Lung microvascular endothelial cell (primary cell): ENCODE results near the gene PDZD2. TPM values are rescaled to one million over a fixed set of nuclear protein-coding genes. Genes with fewer than 3 reads are reported as not detected.
A peak's percentile ranks its signal among the peaks of the same experiment; 100 is the strongest.
"Not testable (repeated sequence)": the region's sequence is repeated elsewhere in the genome, so short reads cannot be mapped to it uniquely, and the experiment has no call there.

Source experiments
- DNase-seq, 2 donors: peaks; one replicate each; pipeline versions ENCODE4 v3.0.0 to v3.0.0-alpha.2; 2010; ENCODE audit warnings: low read depth in 2 of 2
- total RNA-seq: library from RNA; depleted of rRNA; stranded (reverse); fragments of >200 nt; gene quantifications from 2 replicates; pipeline ENCODE4 v1.2.1, GENCODE V29; 2014

Gene PDZD2
- total RNA-seq, 1 donor from 2014 or later: 0.20 TPM

DNA sequence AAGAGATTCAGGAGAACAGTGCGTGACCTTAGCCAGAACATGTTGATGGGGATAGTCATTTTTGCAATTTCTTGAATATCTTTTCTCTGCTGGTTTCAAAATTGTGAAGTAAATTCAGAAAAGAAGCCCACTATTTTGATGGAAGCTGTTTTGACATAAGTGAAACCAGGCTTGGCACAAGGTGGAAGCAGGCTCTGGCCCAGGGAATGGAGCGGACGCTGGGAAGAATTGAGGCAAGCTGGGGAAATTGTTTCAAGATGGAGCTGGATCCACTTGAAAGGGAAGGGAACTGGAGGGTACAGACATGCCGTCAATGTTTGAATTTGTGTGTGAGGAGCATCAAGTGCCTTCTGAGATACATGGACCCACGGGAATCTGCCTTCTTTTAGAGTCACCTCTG, 328.0 kb downstream of the PDZD2 start:
- DNase-seq: no peak

DNA sequence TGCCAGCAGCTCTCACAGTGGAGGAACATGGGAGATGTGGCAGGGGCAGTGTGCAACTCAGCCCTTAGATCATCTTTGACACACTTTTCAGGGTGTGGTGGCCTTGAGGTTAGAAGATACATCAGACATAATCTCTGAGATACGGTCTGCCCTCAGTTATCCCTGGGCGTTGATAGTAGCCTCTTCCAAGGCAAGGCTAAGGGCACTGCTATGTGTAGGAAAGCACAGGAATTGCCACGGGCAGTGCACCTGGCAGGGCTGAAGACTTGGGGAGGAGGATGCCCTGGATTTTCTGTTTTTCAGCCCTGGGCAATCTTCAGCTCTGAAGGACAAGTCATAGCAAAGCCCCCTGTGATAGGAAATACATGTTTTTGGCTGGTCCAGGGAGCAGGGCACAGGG, 328.5 kb downstream of the PDZD2 start:
- DNase-seq: no peak

DNA sequence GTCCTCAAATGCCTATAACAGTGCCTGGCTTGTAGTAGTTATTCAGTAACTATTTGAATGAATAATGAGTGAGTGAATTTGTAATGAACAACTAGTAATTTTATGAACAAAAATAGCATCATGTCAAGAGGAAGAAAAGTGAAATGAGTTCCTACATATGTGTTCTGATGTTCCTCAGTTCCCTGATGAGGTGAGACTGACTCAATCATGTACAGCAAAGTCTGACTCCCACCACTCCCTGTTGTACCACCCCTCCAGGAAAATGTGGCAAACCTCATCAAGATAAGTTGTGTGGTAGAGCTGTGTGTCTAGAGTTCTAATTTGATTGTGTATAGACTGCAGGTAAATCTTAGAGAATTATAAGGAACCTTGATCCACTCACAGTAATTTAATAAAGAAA, 333.6 kb downstream of the PDZD2 start:
- DNase-seq: no peak

DNA sequence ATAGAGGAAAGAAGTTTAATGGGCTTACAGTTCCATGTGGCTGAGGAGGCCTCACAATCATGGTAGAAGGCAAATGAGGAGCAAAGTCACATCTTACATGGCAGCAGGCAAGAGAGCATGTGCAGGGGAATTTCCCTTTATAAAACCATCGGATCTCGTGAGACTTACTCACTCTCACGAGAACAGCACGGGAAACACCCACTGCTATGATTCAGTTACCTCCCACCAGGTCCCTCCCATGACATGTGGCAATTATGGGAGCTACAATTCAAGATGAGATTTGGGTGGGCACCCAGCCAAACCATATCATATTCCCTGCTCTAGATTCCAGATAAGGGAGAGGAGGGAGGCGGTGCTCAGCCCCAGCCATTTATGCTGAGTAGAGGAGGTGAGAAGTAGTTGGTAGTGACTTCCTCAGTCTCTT, 336.3 kb downstream of the PDZD2 start:
- not testable (repeated sequence) for DNase-seq

DNA sequence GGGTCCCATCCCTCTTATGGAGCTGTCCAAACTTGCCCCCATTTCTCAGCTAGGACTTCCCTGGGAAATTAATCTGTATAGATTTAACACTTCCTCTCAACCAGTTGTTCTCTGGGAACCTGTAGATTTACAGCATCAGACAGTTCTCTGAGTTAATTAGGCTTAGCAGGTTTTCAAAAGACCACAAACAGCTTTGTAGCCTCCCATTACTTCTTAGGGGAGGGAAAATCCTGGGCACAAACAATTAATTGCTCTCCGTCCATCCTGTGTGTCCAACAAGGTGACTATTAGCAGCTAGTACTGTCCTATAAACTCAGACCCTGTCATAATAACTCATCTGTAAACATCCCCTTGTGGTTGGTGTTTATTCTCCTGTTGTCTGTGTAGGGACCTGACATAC, 337.2 kb downstream of the PDZD2 start:
- DNase-seq: no peak

DNA sequence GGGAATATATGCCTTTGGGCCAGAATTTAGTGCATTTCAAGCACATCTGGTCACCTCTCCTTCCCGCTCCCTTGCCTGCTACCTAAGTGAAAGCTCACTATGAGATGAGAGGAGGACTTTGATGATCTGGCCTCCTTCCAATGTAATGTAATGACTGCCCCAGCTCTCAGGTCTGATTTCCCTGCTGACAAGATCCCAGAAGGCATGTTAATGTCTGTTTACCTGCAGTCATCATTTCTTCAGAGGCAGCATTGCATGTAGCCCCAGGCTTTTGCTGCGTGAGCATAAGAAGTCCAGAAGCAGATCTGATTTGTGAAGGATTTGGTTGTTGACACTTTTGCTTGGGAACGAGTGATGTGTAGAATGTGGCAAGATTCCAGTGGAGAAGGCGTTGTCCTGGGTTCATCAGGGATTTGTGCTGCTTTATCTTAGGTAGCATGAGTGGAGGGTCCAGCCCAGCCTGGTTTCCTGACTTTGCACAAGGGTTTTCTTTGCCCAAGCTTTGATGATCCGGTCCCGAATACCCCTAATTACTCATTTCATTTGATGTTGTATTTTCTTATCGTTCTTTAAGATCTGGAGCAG, 342.5 kb downstream of the PDZD2 start:
- no peak for DNase-seq

DNA sequence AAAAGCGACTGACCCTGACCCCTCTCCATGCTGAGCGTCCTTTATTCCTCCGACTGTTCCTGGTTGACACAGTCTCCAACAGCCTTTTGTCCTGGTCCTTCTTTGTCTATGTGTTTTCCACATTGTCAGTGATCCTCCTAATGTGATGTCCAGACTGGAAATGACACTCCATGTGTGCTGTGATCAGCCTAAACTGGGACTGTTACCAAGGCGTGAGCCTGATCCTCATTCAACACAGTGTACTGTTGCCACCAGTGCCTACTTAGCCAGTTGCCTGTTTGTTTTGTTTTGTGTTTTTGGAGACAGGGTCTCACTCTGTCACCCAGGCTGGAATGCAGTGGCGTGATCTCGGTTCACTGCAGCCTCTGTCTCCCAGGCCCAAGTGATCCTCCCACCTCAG, 343.1 kb downstream of the PDZD2 start:
- no peak for DNase-seq

DNA sequence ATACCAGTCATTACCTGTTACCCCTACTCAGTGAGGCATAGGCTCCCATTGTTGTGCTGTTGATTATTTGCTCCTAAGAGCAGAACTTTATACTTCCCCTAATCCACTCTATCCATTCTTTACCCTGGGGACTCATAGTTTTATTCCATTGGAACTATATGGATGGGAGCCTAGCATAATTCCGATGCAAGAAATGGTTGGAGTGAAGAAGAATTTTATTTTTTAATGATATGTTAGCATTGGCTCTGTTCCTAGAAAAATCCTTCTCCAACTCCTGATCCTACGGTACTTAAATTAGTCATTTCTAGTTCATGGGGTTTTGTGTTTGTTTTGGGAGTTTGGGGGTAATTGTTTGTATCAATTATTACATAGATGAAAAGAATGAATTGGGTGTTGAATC, 343.7 kb downstream of the PDZD2 start:
- DNase-seq: no peak

DNA sequence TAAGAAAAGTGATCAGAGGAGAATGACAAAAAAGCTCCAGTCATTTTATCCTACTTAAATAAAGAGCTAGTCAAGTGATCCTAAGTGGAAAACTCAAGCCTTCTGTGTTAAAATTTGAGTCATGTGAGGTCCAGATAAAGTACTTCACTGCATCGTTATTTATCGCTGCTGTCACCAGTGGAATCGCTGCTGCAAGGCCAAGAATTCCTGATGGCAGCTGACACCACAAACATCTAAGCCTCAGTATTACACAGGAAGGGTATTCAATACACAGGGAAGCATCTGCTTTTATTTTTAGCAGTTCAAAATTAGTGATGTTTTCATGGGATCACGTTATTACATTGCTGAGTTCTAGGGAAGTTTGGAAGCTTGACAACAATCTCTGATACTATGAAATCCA, 344.9 kb downstream of the PDZD2 start:
- DNase-seq: peak in 1 of 2 donors; percentile 20

DNA sequence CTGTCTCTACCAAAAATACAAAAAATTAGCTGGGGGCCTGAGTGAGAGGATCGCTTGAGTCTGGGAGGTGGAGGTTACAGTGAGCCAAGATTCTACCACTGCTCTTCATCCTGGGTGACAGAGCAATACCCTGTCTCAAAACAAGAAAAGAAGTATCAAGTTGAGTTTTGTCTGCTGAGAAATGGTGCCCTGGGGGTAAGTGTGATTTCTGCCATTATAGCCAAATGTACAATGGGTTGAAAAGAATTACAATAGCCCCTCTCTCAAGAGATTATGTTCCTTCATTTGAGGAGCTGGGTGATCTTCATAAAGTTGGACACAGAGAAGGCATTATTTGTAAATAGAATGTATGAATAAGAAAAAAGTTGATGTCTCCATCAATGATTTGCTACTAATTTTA, 345.8 kb downstream of the PDZD2 start:
- DNase-seq: no peak

DNA sequence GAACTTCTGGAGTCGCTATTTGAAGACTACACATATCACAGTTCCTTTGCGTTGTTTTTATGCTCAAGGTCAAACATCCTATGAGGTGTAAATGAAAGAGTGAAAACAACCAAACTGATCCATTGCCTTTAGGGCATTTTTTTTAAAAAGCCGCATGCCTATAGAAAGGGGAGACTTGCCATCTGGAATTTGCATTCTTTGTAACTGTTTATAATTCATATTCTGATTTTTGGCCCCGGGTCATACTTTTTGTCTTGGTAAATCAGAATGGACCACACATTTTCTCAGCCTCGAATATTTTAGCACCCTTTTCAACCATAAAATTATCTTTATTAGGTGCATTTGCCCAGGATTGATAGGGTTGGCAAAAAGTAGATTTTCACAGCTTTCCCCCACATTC, 347.2 kb downstream of the PDZD2 start:
- no peak for DNase-seq

DNA sequence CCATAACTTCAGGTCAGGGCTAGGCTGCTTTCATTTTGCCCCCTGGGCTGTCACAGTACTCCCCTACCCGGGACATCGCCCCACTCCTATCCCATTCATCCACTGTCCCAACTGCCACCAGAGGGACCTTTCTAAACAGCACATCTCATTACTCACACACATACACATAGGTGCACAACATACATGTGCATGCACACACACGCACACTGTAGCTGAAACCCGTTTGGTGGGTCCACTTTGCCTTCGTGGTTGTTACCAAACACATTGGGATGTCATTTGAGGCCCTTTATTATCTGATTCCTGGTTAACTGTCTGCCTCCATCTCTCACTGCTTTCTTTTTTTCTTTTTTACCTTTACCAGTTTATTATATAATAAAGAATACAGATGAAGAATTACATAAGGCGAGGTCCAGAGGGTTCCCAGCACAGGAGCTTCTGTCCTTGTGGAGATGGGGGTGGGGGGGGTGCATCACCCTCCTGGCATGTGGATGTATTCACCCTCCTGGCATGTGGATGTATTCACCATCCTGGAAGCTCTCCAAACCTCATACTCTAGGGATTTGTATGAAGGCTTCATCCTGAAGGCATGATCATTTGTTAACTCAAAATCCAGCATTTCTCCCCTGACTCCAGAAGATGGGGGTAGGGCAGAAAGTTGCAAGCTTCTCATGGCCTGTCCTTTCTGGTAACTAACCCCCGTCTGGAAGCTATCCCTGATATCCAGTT, 349.2 kb downstream of the PDZD2 start:
- peak in 1 of 2 donors; percentile 65 for DNase-seq

DNA sequence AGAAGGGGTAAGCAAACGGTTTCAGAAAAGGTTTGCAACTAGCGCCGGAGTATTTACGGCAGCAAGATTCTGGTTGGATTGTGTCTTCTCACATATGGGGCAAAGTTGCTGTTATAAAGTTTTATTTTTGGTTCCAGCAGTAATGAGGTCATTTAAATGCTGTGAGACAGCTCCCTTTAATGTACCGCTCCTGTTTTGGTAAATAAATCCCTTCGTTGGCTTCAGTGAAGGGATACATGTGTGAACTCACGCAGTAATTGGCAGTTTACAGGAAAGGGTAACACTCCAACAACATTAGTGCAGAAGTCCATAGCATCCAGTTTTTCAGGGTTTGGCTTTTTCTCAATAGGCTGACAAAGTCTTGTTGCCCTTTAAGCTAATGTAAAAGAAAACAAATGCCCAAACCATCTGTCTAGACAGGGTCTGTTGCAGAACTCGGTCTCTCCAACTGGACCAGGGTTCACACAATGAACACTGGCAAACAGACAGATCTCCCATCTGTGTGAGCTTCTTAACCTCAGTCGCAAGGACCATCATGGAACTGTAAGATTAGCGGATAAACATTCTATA, 351.2 kb downstream of the PDZD2 start:
- DNase-seq: no peak

DNA sequence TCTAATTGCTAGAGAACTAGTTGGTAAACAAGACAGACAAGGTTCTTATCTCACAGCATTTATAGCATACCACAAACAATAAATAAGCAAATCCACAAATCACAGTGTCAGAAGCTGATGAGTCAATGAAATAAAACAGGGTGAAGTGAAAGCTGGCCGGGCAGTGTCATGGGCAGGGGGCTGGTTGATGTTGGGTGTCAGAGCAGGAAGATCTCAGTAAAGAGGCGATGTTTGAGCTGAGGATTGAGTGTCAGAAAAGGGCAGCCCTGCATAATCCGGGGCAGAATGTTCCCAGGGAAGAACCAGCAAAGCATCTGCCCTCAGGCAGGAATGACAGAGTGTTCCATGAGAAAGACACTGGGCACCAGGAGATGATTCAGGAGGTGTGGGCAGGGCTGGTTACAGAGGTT, 351.8 kb downstream of the PDZD2 start:
- DNase-seq: no peak

DNA sequence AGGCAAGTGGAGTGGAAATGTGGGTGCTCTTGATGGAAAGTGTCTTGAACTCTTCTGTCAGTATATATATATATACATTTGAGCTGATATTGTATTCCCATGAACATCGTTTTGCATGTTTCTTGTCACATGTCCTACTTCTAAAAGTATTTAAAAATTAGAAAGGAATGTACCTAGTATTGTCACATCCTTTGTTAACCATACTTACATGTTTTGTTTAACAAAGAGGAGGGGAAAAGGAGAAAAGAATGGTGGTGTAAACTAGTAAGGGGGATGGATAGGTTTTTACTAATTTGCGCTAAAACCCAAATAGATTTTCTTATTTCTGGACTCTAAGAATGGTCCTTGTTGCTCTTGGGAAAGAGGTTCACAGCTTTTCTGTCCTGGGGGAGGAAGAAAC, 353.4 kb downstream of the PDZD2 start:
- DNase-seq: no peak

DNA sequence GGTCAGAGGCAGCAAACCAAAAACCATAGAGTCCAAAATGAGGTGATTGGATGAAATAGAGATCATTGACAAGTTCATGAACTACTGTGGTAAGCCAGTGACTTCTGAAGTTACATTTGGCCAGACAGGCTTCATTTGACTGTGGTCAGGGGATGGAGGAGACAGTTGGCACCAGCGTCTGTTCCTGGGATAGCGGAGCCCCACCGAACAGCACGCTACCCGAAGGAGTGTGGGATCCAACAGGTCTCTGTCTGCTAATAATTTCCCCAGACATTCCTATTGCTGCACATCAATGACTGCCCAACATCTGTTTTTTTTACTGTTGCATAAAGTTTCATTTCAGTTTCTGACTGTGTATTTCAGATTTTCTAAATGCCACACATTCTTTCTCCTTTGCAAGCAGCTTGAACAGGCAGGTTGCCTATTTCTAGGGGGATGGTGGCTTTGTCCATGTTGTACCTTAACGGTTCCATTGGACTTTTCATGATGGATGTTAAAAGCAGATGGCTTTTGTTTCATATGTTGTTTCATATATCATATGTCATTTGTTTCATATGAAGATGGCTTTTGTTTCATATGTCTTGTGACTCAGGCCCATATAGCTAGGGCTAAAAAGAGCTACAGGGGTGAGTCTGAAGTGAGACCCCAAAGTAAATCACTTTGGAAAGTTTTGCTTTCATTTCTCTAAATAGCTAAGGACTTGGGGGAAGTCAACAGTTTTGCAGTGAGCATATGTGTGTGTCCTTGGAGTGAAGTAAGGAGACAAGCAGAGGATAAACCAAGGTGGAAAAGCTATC, 354.4 kb downstream of the PDZD2 start:
- no peak for DNase-seq

DNA sequence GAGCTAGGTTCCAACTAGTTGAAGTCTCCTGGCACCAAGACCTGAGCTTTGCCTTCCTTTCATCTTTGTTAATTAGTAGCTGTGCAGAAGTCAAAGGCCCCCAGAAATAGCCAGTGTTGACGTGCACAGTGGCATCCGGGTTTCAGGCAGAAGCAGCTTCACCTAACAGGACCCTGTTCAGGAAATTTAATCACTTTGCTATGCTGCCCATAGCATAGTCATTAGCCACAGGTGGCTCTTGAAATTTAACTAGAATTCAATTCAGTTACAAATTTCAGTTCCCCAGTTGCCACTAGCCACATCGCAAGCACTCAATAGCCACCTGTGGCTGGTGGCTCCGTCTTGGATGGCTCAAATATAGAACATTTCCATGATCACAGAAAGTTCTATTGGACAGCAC, 356.1 kb downstream of the PDZD2 start:
- no peak for DNase-seq

DNA sequence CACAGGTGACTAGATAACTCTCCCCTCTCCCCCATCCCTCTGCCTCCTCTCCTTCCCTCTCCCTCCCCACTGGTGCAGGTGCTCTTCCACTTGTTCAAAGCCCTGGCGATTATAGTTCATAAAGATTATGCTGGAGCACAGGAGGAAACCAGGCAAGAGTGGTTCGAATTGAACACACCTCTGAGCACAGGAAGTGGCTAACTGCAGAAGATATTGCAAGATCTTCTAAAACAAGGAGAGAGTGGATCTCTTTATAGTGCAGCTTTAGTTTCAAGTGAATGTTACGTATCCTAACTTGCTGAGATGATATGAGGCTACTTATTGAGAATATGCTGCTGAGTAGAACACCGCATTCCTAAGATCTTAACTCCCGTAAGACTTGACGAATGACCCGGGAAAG, 356.8 kb downstream of the PDZD2 start:
- no peak for DNase-seq

DNA sequence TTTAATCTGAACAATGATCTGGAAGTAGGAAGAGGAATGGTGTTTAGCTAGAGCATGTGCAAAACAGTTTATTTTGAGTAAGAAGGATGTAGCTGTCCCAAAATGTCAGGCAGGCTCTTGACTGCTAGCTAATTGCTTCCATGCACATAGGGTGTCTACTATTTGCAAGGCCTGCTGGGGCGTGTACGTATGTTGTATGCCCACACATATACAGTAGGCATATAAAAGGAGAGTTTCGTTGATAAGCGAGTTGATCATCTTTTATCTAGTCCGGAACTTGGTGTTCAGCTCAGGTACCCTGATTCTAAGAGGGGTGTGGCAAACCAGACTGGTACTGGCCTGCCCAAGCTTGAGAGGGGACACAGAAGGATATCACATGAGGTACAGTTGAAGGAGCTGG, 358.0 kb downstream of the PDZD2 start:
- DNase-seq: no peak

DNA sequence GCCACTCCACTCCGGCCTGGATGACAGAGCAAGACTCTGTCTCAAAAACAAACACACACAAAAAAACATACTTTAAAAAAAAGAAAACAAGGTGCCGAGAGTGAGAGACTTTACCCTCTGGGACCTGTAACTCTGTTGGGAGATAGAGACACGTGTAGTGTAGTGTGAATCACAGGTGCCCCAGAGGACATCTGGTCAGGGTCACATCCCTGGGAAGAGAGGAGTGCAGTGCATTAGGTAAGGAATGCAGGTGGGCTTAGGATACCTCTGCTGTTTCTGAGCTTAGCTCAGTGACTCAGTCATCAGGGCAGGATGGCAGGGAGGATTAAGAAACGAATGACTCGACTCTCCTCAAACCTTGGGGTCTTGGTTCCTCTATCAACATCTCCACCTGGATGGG, 360.5 kb downstream of the PDZD2 start:
- no peak for DNase-seq

DNA sequence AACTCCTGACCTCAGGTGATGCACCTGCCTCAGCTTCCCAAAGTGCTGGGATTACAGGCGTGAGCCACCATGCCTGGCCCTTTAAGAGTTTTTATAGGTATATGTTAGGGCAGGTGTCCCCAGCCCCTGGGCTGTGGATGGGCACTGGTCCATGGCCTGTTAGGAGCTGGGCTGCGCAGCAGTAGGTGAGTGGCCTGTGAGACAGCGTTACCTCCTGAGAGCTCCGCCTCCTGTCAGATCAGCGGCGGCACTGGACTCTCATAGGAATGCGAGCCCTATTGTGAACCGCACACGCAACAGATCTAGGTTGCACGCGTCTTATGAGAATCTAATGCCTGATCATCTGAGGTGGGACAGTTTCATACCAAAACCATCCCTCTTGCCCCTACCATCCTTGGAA, 361.8 kb downstream of the PDZD2 start:
- DNase-seq: no peak

DNA sequence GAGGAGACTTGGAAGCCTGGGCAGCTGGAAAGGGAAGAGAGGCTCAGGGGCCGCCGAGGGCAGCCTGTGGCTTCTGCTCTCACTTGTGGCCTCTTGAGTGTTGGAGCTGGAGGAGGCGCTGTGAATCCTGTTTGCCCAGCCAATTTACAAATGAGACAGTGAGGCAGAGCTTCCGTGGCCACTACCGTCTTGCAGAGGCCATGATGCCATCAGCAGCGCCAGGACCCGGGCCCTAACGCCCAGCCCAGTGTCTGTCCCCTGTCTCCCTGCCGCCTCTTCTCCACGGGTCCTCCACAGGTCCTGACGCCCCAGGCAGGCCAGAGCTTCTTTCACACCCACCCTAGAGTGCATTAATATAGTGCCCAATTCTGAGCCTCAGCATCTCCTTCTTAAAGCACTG, 362.4 kb downstream of the PDZD2 start:
- no peak for DNase-seq
